DND-41 (cell line): ENCODE results near the gene RAB9B.
"Not testable (repeated sequence)": the region's sequence is repeated elsewhere in the genome, so short reads cannot be mapped to it uniquely, and the experiment has no call there.

Experiments used
- ATAC-seq: fragments of 200-7000 bp; cut with Tn5 transposase; 3 replicates; pipeline ENCODE4 v1.9.1; 2021; ENCODE audit warnings: low read depth; ENCODE audit not compliant: insufficient read depth
- DNase-seq: peaks from one replicate; pipeline ENCODE4 v3.0.0-alpha.2; 2020
- H2AFZ ChIP-seq: 2 replicates; pipeline ENCODE4 v1.6.0; 2012; ENCODE audit warnings: low read depth, low read length
- H3K27ac ChIP-seq: 2 replicates; pipeline ENCODE4 v1.5.1; 2012; ENCODE audit warnings: low read length, inconsistent platforms
- H3K27me3 ChIP-seq: fragments of 200-600 bp; sonication (generic); 2 replicates; pipeline ENCODE4 v1.6.0; 2012; ENCODE audit warnings: low read length, mild to moderate bottlenecking, inconsistent platforms; ENCODE audit not compliant: insufficient read depth, poor library complexity
- H3K36me3 ChIP-seq: 2 replicates; pipeline ENCODE4 v1.5.1; 2012; ENCODE audit warnings: low read length, inconsistent platforms; ENCODE audit not compliant: insufficient read depth
- H3K4me1 ChIP-seq: 2 replicates; pipeline ENCODE4 v1.5.1; 2012; ENCODE audit warnings: mild to moderate bottlenecking, low read length; ENCODE audit not compliant: insufficient read depth
- H3K4me2 ChIP-seq: 2 replicates; pipeline ENCODE4 v1.6.0; 2012; ENCODE audit warnings: mild to moderate bottlenecking, moderate library complexity, low read length, inconsistent platforms; ENCODE audit not compliant: insufficient read depth
- H3K4me3 ChIP-seq, 2 experiments: fragments of 200-600 bp in 1 of 2; shearing (Covaris generic) in 1 of 2; 2 replicates each; pipeline ENCODE4 v1.5.1; 2012 to 2016; ENCODE audit warnings: inconsistent platforms in 2 of 2, low read length in 2 of 2, mild to moderate bottlenecking in 2 of 2, low read depth in 1 of 2, moderate library complexity in 1 of 2
- H3K79me2 ChIP-seq: 2 replicates; pipeline ENCODE4 v1.6.0; 2012; ENCODE audit warnings: low read length, inconsistent platforms; ENCODE audit not compliant: insufficient read depth
- H3K9ac ChIP-seq: 2 replicates; pipeline ENCODE4 v1.6.0; 2012; ENCODE audit warnings: low read depth, mild to moderate bottlenecking, inconsistent platforms, low read length, moderate library complexity
- H3K9me3 ChIP-seq: 2 replicates; pipeline ENCODE4 v1.5.1; 2012; ENCODE audit warnings: low read length, moderate library complexity, mild to moderate bottlenecking, inconsistent platforms; ENCODE audit not compliant: insufficient read depth, severe bottlenecking
- H4K20me1 ChIP-seq: 2 replicates; pipeline ENCODE4 v1.6.0; 2012; ENCODE audit warnings: low read length; ENCODE audit not compliant: insufficient read depth
- CTCF ChIP-seq: IDR thresholded peaks from 2 replicates; pipeline ENCODE4 v1.5.1; 2012; ENCODE audit warnings: borderline replicate concordance, low read length, moderate library complexity, mild to moderate bottlenecking; ENCODE audit not compliant: poor library complexity, severe bottlenecking; ENCODE audit errors: extremely low read depth
- EZH2 ChIP-seq: IDR thresholded peaks from 3 replicates; pipeline ENCODE4 v1.6.1; 2012; ENCODE audit warnings: borderline replicate concordance, low read depth, mild to moderate bottlenecking, moderate library complexity, low read length, inconsistent platforms; ENCODE audit not compliant: severe bottlenecking

RAB9B gene

GRCh38 chrX:103818842-103819619 is 13.0 kb downstream of the RAB9B start:
- no peak overlapping the region for H2AFZ ChIP-seq
- no peak overlapping the region for H3K9ac ChIP-seq
- H3K4me2 ChIP-seq, result no peak overlapping the region
- no peaks in the 10 kb centered on the region for H3K9me3 ChIP-seq
- no peaks in the 10 kb centered on the region for H3K79me2 ChIP-seq
- DNase-seq (no peak), ATAC-seq (no peak)
- H4K20me1 ChIP-seq, result no peaks in the 10 kb centered on the region
- no peaks in the 10 kb centered on the region for H3K27me3 ChIP-seq
- no peaks in the 10 kb centered on the region for H3K36me3 ChIP-seq
- no peak overlapping the region for H3K4me3 ChIP-seq
- no peak overlapping the region for H3K27ac ChIP-seq
- H3K4me1 ChIP-seq, result no peaks in the 10 kb centered on the region
- no peak for TF ChIP-seq EZH2
- no peak for TF ChIP-seq CTCF

- Histone ChIP-seq H3K27me3 (no peaks in the 10 kb centered on the region), H3K79me2 (no peaks in the 10 kb centered on the region), H3K9ac (no peak overlapping the region), H3K27ac (no peak overlapping the region), H3K36me3 (no peaks in the 10 kb centered on the region), H2AFZ (no peak overlapping the region), H3K9me3 (no peaks in the 10 kb centered on the region), H3K4me3 (no peak overlapping the region), H3K4me1 (no peaks in the 10 kb centered on the region), H4K20me1 (no peaks in the 10 kb centered on the region), H3K4me2 (no peak overlapping the region)
- TF ChIP-seq EZH2 (no peak), CTCF (peak; percentile 64)
- ATAC-seq, result peak; percentile 73
- DNase-seq, result peak; percentile 15
Measured at GRCh38 chrX:103817502-103817901, 14.6 kb downstream of the RAB9B start.

- not testable (repeated sequence) for H3K4me2 ChIP-seq, H3K36me3 ChIP-seq, H3K79me2 ChIP-seq, H3K4me3 ChIP-seq, H3K9me3 ChIP-seq, H2AFZ ChIP-seq, H3K4me1 ChIP-seq, H3K9ac ChIP-seq, H3K27ac ChIP-seq, DNase-seq, H3K27me3 ChIP-seq, H4K20me1 ChIP-seq
- ATAC-seq, result 0 out of 3 replicates have a peak, but pooled peaks have one; percentile 24
Measured at GRCh38 chrX:103817101-103817500, 15.0 kb downstream of the RAB9B start.

GRCh38 chrX:103811858-103812257 is 20.2 kb downstream of the RAB9B start:
- no peaks in the 10 kb centered on the region for H3K4me1 ChIP-seq
- H3K9ac ChIP-seq, result no peak overlapping the region
- no peaks in the 10 kb centered on the region for H3K79me2 ChIP-seq
- H4K20me1 ChIP-seq, result no peaks in the 10 kb centered on the region
- no peak overlapping the region for H3K27ac ChIP-seq
- H3K36me3 ChIP-seq, result no peaks in the 10 kb centered on the region
- no peak overlapping the region for H3K4me2 ChIP-seq
- no peak for TF ChIP-seq EZH2
- TF ChIP-seq CTCF, result no peak
- H3K9me3 ChIP-seq, result no peaks in the 10 kb centered on the region
- H3K4me3 ChIP-seq, result no peak overlapping the region
- DNase-seq, result no peak
- ATAC-seq, result no peak
- no peak overlapping the region for H2AFZ ChIP-seq
- no peaks in the 10 kb centered on the region for H3K27me3 ChIP-seq
